H54 (cell line): ENCODE results near the gene VPS13D.

Experiments
- DNase-seq: peaks from one replicate; pipeline ENCODE4 v3.0.0; 2011; ENCODE audit warnings: low spot score, mixed read lengths; ENCODE audit not compliant: insufficient read length
- FAIRE-seq: peaks from 3 replicates; lab custom pipeline; 2011; peaks lifted over from hg19 to GRCh38; lab: Jason Lieb, UNC
- POLR2A ChIP-seq: IDR thresholded peaks from 2 replicates; pipeline ENCODE4 v1.6.1; 2011; ENCODE audit warnings: low read depth, mild to moderate bottlenecking, low read length

VPS13D gene

DNA sequence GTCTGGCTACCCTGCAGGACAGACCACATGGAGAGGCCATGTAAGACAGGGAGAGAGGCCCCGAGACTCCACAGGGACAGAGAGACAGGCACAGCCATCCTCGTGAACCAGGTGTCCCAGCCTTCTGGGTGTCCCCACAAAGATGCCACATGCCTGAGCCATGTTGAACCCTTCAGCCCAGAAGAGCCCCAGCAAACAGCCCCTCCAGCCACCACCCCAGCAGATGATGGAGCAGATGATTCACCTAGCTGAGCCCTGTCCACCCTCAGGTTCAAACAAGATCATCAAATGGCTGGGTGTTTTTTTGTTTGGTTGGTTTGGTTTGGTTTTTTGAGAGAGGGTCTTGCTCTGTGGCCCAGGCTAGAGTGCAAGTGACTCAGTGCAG, 309.5 kb downstream of the VPS13D start:
- no peak for TF ChIP-seq POLR2A
- FAIRE-seq (no peak), DNase-seq (no peak)

- DNase-seq (peak; percentile 58), FAIRE-seq (peak; percentile 74)
- no peak for TF ChIP-seq POLR2A
Observed at GRCh38 chr1:12539705-12540579, 310.1 kb downstream of the VPS13D start.

- no peak for DNase-seq
- no peak for TF ChIP-seq POLR2A
- no peak for FAIRE-seq
Observed at GRCh38 chr1:12540580-12541273, 310.9 kb downstream of the VPS13D start.

- DNase-seq (no peak), FAIRE-seq (no peak)
Observed at GRCh38 chr1:12541274-12542137, 311.7 kb downstream of the VPS13D start.

DNA sequence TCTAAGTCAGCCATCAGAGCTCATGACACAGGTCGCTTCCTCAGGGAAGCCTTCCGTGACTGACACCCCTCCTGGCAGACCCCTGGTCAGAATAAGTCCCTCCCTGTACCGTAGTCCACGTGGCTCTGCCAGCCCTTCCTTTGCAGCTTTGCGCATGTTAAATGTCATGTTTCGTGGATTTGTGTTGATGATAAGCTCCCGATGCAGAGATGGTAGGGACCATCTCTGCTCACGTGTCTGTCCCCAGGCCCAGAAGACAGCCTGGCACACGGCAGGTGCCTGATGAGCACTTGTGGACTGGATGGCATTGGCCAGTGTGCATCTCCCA, 312.3 kb downstream of the VPS13D start:
- no peak for FAIRE-seq

More at GRCh38 chr1:12541274-12542137, 311.7 kb downstream of the VPS13D start:
- TF ChIP-seq POLR2A, result no peak

GRCh38 chr1:12542616-12543592, 313.1 kb downstream of the VPS13D start:
- FAIRE-seq, result no peak
- TF ChIP-seq POLR2A, result no peak

More for the DNA sequence above, 312.3 kb downstream of the VPS13D start:
- TF ChIP-seq POLR2A, result no peak
- DNase-seq, result no peak

GRCh38 chr1:12543740-12544154, 313.9 kb downstream of the VPS13D start:
- TF ChIP-seq POLR2A, result no peak
- FAIRE-seq, result no peak

More at GRCh38 chr1:12542616-12543592, 313.1 kb downstream of the VPS13D start:
- DNase-seq, result no peak

GRCh38 chr1:12544357-12544756, 314.5 kb downstream of the VPS13D start:
- DNase-seq, result no peak
- no peak for TF ChIP-seq POLR2A
- FAIRE-seq, result no peak

More at GRCh38 chr1:12543740-12544154, 313.9 kb downstream of the VPS13D start:
- DNase-seq, result no peak

GRCh38 chr1:12544992-12545391, 315.2 kb downstream of the VPS13D start:
- DNase-seq (no peak), FAIRE-seq (no peak)
- TF ChIP-seq POLR2A, result no peak

- FAIRE-seq (no peak), DNase-seq (no peak)
- TF ChIP-seq POLR2A, result no peak
Observed at GRCh38 chr1:12546771-12547585, 317.1 kb downstream of the VPS13D start.

GRCh38 chr1:12547586-12548225, 317.9 kb downstream of the VPS13D start:
- TF ChIP-seq POLR2A, result no peak
- FAIRE-seq (no peak), DNase-seq (no peak)
